ENCODE data around the gene ZSCAN23.
"Not testable (repeated sequence)": the region's sequence is repeated elsewhere in the genome, so short reads cannot be mapped to it uniquely, and the experiment has no call there.

Gene ZSCAN23

GRCh38 chr6:28486988-28487742 lies 43.9 kb upstream of the ZSCAN23 start:
- TF ChIP-seq CTCF (IDR thresholded peaks at IDR 0.05; ENCODE audit: insufficient read depth, low read length, missing control alignments): no peak

GRCh38 chr6:28486533-28486932 lies 43.2 kb upstream of the ZSCAN23 start:
- DNase-seq (ENCODE audit: low read depth, low spot score): no peak
- TF ChIP-seq CTCF (IDR thresholded peaks at IDR 0.05; ENCODE audit: insufficient read depth, low read length, missing control alignments): no peak
- no peak overlapping the region for H3K4me3 ChIP-seq (ENCODE audit: low read depth, low read length)
- POLR2A ChIA-PET: no interaction called here
- CTCF ChIA-PET: no interaction called here

More at GRCh38 chr6:28486988-28487742, 43.9 kb upstream of the ZSCAN23 start:
- ChIA-PET CTCF (no interaction called here), POLR2A (no interaction called here)
- DNase-seq (ENCODE audit: low read depth, low spot score): no peak
- no peak overlapping the region for H3K4me3 ChIP-seq (ENCODE audit: low read depth, low read length)

- ChIA-PET CTCF (no interaction called here), POLR2A (no interaction called here)
- no peak for DNase-seq (ENCODE audit: low read depth, low spot score)
- TF ChIP-seq CTCF (IDR thresholded peaks at IDR 0.05; ENCODE audit: insufficient read depth, low read length, missing control alignments): no peak
- no peak overlapping the region for H3K4me3 ChIP-seq (ENCODE audit: low read depth, low read length)
These were observed 42.2 kb upstream of the ZSCAN23 start for GRCh38 chr6:28485482-28485881.

GRCh38 chr6:28480253-28480932 lies 37.1 kb upstream of the ZSCAN23 start:
- DNase-seq (ENCODE audit: low read depth, low spot score): no peak
- TF ChIP-seq CTCF (IDR thresholded peaks at IDR 0.05; ENCODE audit: insufficient read depth, low read length, missing control alignments): no peak
- ChIA-PET CTCF (interaction anchor here (0.7 kb wide), 1 partner anchor 19 kb away, joined by 3 read pairs; no protein-coding TSS in a partner anchor), POLR2A (no interaction called here)
- no peak overlapping the region for H3K4me3 ChIP-seq (ENCODE audit: low read depth, low read length)

GRCh38 chr6:28478518-28478917 lies 35.2 kb upstream of the ZSCAN23 start:
- TF ChIP-seq CTCF (IDR thresholded peaks at IDR 0.05; ENCODE audit: insufficient read depth, low read length, missing control alignments): no peak
- H3K4me3 ChIP-seq (ENCODE audit: low read depth, low read length): no peak overlapping the region
- DNase-seq (ENCODE audit: low read depth, low spot score): no peak
- CTCF ChIA-PET: no interaction called here
- POLR2A ChIA-PET: no interaction called here

GRCh38 chr6:28474441-28475219 lies 31.3 kb upstream of the ZSCAN23 start:
- peak; percentile 68 for DNase-seq (ENCODE audit: low read depth, low spot score)
- ChIA-PET CTCF (no interaction called here), POLR2A (interaction anchor here (2.0 kb wide), 1 partner anchor 15 kb away, joined by 4 read pairs; no protein-coding TSS in a partner anchor)
- H3K4me3 ChIP-seq (ENCODE audit: low read depth, low read length): peak overlapping the region; percentile 53
- no peak for TF ChIP-seq CTCF (IDR thresholded peaks at IDR 0.05; ENCODE audit: insufficient read depth, low read length, missing control alignments)

- DNase-seq (ENCODE audit: low read depth, low spot score); CTCF ChIA-PET; H3K4me3 ChIP-seq (ENCODE audit: low read depth, low read length); POLR2A ChIA-PET: not testable (repeated sequence)
These were observed 26.0 kb upstream of the ZSCAN23 start for GRCh38 chr6:28469153-28469745.
